Measurements from ENCODE around the gene PSMB3.
A peak's percentile ranks its signal among the peaks of the same experiment; 100 is the strongest.
"Not testable (repeated sequence)": the region's sequence is repeated elsewhere in the genome, so short reads cannot be mapped to it uniquely, and the experiment has no call there.

The PSMB3 gene

DNA sequence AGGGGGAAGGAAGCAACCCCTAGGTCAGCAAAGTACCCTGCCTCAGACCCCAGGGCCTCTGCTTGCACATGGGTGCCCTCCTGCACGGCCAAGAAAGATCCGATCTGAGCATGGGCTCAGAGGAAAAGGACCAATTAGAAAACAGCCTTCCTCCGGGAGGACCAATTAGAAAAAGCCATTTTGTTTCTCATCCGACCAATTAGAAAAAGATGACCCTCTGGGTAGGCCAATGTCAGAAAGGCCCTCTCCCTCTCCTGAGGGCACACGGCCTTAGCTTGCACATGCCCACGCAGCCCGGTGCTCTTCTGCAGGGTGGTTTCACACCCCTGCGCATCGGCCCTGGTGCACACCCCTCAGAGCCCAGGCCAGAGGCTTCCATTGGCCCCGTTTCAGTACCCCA, 27.5 kb upstream of the PSMB3 start:
- no peak for DNase-seq (ENCODE audit: low spot score)
- in situ Hi-C loops (cut with MboI; ENCODE audit: low pct_unique_long_range_greater_than_20kb, low sequenced_read_pairs, unreplicated experiment), result no loop called here

DNA sequence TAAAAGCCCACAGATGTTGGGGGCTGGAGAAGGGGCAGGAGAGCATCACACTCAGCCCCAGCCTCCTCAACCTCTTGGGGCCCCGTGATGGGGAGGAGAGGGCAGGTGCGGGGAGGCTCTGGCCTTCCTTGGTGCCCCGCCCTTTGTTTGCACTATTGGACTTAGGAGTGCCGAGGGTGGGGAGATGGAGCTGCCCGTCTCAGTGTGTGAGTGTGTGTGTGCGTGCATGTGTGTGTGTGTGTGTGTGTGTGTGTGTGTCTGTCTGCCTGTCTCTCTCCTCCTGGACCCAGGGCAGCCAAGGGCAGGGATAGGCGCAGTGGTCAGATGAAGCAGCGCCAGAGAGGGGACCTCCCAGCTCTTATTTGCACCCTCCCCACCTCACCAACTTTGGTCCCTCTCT, 26.4 kb upstream of the PSMB3 start:
- in situ Hi-C loops (cut with MboI; ENCODE audit: low pct_unique_long_range_greater_than_20kb, low sequenced_read_pairs, unreplicated experiment); DNase-seq (ENCODE audit: low spot score): not testable (repeated sequence)

More for the DNA sequence above, 27.5 kb upstream of the PSMB3 start:
- TF ChIP-seq, protein P1, sequence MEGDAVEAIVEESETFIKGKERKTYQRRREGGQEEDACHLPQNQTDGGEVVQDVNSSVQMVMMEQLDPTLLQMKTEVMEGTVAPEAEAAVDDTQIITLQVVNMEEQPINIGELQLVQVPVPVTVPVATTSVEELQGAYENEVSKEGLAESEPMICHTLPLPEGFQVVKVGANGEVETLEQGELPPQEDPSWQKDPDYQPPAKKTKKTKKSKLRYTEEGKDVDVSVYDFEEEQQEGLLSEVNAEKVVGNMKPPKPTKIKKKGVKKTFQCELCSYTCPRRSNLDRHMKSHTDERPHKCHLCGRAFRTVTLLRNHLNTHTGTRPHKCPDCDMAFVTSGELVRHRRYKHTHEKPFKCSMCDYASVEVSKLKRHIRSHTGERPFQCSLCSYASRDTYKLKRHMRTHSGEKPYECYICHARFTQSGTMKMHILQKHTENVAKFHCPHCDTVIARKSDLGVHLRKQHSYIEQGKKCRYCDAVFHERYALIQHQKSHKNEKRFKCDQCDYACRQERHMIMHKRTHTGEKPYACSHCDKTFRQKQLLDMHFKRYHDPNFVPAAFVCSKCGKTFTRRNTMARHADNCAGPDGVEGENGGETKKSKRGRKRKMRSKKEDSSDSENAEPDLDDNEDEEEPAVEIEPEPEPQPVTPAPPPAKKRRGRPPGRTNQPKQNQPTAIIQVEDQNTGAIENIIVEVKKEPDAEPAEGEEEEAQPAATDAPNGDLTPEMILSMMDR (IDR thresholded peaks at IDR 0.05; ENCODE audit: extremely low read depth, insufficient read depth, missing control alignments), result no peak

DNA sequence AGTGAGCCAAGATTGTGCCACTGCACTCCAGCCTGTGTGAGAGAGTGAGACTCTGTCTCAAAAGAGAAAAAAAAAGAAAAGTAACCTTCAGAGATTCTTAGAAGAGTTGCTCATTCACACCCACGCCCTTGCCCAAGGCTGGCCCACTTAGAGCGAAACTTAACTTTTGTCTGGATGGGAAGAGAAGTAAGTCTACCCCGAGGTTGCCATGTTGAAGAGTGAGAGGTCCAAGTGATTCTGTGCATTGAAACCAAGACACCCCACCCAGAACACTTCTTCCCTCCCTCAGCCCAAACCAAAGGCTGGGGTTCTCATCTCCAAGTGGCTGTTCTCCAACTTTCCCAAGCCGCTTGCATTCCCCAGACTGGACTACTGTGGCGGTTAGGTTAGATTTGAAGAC, 24.8 kb upstream of the PSMB3 start:
- in situ Hi-C loops (cut with MboI; ENCODE audit: low pct_unique_long_range_greater_than_20kb, low sequenced_read_pairs, unreplicated experiment), result no loop called here
- DNase-seq (ENCODE audit: low spot score), result no peak
- TF ChIP-seq, protein P1 (IDR thresholded peaks at IDR 0.05; ENCODE audit: extremely low read depth, insufficient read depth, missing control alignments), result no peak

DNA sequence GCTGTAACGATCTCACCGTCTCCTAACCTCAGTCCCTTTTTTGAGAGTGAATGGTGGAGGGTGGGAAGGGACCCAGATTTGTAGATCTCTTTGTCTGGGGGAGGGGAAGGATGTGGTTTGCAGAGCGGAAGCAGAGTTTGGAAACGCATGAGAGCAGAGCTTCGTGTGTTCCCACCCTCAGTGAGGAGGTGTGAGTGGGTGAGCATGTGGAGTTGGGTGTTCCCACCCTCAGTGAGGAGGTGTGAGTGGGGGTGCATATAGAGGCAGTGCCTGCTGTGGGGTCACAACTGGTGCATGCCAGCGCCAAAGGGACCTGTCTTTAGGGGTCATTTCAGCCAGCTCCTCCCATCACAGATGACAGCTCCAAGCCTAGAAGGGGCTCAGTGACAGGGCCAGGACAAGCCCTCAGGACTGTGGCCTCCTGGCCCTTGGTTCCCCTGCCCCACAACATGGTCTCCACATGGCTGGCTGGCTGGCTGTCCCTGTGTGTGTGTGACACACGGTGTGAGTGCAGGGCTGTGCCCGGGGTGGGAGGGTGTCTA, 24.2 kb upstream of the PSMB3 start:
- in situ Hi-C loops (cut with MboI; ENCODE audit: low pct_unique_long_range_greater_than_20kb, low sequenced_read_pairs, unreplicated experiment), result no loop called here
- TF ChIP-seq, protein P1 (IDR thresholded peaks at IDR 0.05; ENCODE audit: extremely low read depth, insufficient read depth, missing control alignments), result no peak
- DNase-seq (ENCODE audit: low spot score), result no peak

DNA sequence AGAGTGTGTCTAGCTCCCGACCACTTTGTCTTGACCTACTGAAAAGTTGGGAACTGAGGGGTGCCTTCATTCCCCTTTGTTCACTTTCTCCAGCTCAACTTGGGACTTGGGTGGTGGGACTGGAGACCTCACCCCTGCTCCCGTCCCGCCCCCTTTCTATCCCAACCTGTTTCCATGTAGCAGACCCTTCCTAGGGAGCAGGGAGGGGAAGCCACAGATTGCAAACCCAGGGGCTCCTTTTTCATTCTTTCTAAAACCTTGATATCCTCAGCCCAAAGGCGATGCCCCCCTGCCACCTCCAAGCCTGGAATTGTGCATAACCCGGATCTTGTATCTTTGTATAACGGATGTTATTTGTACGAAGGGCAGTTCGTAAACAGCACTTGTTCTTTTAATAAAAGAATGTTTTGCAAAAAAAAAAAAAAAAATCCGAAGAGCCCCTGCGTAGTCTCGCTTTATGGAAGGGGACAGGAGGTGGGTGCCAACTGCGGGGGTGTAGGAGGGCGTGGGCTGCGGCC, 23.1 kb upstream of the PSMB3 start:
- DNase-seq (ENCODE audit: low spot score), result no peak
- TF ChIP-seq, protein P1 (IDR thresholded peaks at IDR 0.05; ENCODE audit: extremely low read depth, insufficient read depth, missing control alignments), result no peak
- in situ Hi-C loops (cut with MboI; ENCODE audit: low pct_unique_long_range_greater_than_20kb, low sequenced_read_pairs, unreplicated experiment), result no loop called here

DNA sequence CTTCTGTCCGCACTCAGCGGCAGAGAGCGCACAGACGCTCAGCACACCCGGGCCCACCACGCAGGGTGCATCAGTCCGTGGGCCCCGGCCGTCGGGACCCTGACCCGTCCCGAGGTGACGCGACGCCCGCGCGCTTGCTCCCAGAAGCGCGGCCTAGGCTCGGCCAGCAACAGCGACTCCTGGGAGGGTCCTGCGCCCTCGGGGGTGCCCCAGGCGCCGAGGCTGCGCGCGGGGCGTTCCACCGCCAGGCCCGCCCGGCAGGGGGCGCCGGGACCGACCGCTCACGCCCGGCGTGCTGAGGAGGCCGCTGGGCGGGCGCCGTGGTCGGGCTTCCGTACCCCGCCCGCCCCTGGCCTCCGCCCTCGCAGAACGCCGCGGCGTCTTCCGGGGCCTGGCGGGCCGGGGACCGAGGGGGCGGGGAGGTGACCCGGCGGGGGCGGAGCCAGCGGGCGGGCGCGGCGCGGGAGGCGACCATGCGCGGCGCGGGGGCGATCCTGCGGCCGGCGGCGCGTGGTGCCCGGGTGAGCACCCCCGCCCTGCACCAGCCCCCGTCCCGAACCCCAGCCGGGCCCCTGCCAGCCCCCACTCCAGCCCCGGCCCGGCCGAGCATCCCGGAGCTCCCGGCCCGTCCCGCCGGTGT, 22.5 kb upstream of the PSMB3 start, which contains the start of gene CISD3:
Gene CISD3, plus strand, starts transcription at position 456 of the 640 bp plus-strand sequence. Its CDS starts 18 bp downstream, at position 474.
- TF ChIP-seq, protein P1 (IDR thresholded peaks at IDR 0.05; ENCODE audit: extremely low read depth, insufficient read depth, missing control alignments), result peak; percentile 95
- in situ Hi-C loops (cut with MboI; ENCODE audit: low pct_unique_long_range_greater_than_20kb, low sequenced_read_pairs, unreplicated experiment), result no loop called here
- DNase-seq (ENCODE audit: low spot score), result peak; percentile 97
